Measurements from ENCODE around the gene DBNL.

The DBNL gene

DNA sequence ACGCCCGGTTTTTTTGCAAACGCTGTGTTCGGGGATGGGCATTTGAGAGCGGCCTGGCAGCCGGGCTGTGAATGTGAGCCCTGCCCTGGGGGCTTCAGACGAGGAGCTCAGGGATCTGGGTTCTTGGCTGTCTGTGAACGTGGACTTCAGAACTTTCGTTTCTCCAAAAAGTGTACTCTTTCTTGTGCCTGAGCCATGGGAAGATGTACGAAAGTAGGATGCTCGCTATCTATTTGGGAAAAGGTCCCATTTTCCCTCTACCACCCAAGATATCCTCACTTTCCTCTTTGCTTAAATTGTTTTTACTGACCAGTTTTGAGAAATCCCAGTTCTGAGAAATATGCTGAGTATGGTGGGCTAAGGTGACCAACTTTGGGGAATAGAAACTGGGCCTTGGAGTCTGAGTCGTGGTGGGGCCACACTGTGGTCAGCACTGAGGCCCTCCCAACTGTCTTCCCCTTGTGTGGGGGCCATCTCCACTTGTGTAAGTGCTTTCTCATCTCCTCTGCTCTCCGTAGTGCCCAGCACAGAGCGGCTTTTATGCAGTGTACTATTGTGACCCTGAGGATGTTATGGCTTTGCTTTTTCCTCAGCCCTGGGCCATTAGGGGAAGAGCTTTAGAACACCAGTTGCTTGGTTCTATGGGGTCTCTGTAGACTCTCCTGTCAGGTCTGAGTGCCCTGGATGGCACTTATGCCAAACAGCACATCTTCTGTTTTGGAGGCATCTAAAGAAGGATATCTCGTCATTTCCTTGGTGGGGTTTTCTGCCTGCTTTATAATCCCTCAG, 918 bp downstream of the DBNL start:
- H2AFZ ChIP-seq (ENCODE audit: low read depth, low read length, severe bottlenecking) = peak overlapping the region; percentile 32
- H3K27me3 ChIP-seq (ENCODE audit: low read length) = no peaks in the 10 kb centered on the region
- TF ChIP-seq EZH2phosphoT487 (conservative IDR thresholded peaks at IDR 0.05; ENCODE audit: low read length) = no peak
- TF ChIP-seq, protein P1, sequence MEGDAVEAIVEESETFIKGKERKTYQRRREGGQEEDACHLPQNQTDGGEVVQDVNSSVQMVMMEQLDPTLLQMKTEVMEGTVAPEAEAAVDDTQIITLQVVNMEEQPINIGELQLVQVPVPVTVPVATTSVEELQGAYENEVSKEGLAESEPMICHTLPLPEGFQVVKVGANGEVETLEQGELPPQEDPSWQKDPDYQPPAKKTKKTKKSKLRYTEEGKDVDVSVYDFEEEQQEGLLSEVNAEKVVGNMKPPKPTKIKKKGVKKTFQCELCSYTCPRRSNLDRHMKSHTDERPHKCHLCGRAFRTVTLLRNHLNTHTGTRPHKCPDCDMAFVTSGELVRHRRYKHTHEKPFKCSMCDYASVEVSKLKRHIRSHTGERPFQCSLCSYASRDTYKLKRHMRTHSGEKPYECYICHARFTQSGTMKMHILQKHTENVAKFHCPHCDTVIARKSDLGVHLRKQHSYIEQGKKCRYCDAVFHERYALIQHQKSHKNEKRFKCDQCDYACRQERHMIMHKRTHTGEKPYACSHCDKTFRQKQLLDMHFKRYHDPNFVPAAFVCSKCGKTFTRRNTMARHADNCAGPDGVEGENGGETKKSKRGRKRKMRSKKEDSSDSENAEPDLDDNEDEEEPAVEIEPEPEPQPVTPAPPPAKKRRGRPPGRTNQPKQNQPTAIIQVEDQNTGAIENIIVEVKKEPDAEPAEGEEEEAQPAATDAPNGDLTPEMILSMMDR (IDR thresholded peaks at IDR 0.05; ENCODE audit: insufficient read depth, low read length, poor library complexity, severe bottlenecking) = no peak
- peak overlapping the region; percentile 93 for H3K4me2 ChIP-seq (ENCODE audit: low read depth, low read length, poor library complexity, severe bottlenecking)
- H3K79me2 ChIP-seq (ENCODE audit: insufficient read depth, low read length) = peaks cover 56% of the 10 kb centered on the region
- H3F3A ChIP-seq (ENCODE audit: insufficient read depth) = peaks cover 35% of the 10 kb centered on the region
- H4K20me1 ChIP-seq (ENCODE audit: low read depth, low read length) = peaks cover 13% of the 10 kb centered on the region; the same call in 1 of the 2 replicates
- peak overlapping the region; percentile 97 for H3K9ac ChIP-seq (ENCODE audit: low read length)
- no peaks in the 10 kb centered on the region for H3K9me2 ChIP-seq (replicated peaks; ENCODE audit: insufficient read depth, low read length)
- 0 out of 2 replicates have a peak, but pooled peaks cover 4% of the 10 kb centered on the region for H3K36me3 ChIP-seq (ENCODE audit: low read length)
- H3K4me3 ChIP-seq (ENCODE audit: insufficient read depth, low read length, poor library complexity, severe bottlenecking) = peak overlapping the region; percentile 94
- H3K27ac ChIP-seq (ENCODE audit: low read depth, low read length) = peak overlapping the region; percentile 77
- no peaks in the 10 kb centered on the region for H3K9me3 ChIP-seq (ENCODE audit: insufficient read depth, low read length)

DNA sequence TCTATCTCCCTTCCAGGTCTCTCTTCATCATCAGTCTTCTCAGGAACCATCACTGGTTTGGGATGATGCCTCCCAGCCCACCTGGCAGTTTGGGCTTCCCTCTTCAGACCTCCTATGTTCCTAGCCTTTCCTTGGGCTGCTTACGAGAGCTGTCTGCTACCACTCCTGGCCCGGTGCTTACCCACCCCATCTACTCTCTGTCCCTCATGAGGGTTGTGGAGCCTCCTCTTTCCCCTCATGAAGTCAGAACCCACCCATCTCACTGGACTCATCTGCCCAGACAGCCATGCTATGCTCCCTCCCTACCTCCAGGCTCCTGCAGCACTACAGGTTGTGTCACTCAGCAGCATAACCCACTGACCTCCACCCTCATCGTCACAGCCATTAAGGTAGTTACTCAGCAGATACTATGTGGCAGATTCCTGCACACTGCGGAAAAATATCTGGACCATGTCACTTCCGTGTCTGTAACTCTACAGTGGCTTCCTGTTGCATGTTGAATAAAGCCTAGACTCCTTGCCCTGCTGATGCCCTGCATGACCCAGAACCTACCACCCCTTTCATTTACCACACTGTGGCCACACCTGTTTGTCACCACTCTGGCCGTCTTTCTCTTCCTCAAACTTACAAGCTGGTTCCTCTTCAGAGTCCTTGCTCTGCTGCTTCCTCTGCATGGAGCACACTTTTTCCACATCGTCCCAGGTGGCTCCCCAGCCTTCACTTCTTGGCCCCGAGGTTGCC, 2.0 kb downstream of the DBNL start:
- H3K9ac ChIP-seq (ENCODE audit: low read length) = peak overlapping the region; percentile 97
- peaks cover 63% of the 10 kb centered on the region for H3K79me2 ChIP-seq (ENCODE audit: insufficient read depth, low read length)

DNA sequence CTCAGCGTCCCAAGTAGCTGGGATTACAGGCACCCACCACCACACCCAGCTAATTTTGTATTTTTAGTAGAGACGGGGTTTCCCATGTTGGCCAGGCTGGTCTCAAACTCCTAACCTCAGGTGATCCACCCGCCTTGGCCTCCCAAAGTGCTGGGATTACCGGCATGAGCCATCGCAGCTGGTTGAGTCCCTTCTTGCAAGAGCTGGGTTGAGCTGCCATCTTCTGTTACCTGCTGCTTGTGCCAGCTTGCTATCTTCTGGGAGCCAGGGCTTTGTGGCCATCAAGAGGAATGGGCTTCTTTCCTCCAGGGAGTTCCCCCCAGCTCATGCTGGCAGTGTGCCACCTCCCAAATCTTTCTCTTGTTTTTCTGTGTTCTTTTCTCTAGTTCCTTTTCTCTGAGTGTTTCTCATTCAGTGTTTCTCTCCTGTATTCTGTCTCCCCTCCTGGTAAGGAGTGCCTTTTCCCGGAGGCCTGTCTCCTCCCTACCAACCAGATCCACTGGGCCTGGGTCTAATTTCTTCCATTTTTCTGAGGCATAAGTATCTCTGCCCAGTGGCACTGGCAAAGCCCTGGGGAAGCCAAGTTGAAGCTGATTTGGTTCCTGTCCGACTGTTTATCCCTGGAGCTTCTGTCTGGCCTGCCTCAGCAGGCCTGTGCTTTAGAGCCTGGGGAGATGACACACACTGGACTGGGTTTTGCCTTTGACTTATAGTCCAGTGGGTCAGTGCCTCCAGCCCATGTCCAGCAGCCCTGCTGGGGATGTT, 3.7 kb downstream of the DBNL start:
- peaks cover 69% of the 10 kb centered on the region for H3K79me2 ChIP-seq (ENCODE audit: insufficient read depth, low read length)

More for the DNA sequence above, 2.0 kb downstream of the DBNL start:
- peak overlapping the region; percentile 77 for H3K27ac ChIP-seq (ENCODE audit: low read depth, low read length)
- peak overlapping the region; percentile 94 for H3K4me3 ChIP-seq (ENCODE audit: insufficient read depth, low read length, poor library complexity, severe bottlenecking)
- H3K27me3 ChIP-seq (ENCODE audit: low read length) = no peaks in the 10 kb centered on the region
- 0 out of 2 replicates have a peak, but pooled peaks cover 4% of the 10 kb centered on the region for H3K36me3 ChIP-seq (ENCODE audit: low read length)
- peak overlapping the region; percentile 93 for H3K4me2 ChIP-seq (ENCODE audit: low read depth, low read length, poor library complexity, severe bottlenecking)
- H2AFZ ChIP-seq (ENCODE audit: low read depth, low read length, severe bottlenecking) = no peak overlapping the region
- H3K9me2 ChIP-seq (replicated peaks; ENCODE audit: insufficient read depth, low read length) = no peaks in the 10 kb centered on the region
- TF ChIP-seq EZH2phosphoT487 (conservative IDR thresholded peaks at IDR 0.05; ENCODE audit: low read length) = no peak
- TF ChIP-seq, protein P1 (IDR thresholded peaks at IDR 0.05; ENCODE audit: insufficient read depth, low read length, poor library complexity, severe bottlenecking) = no peak
- H3K9me3 ChIP-seq (ENCODE audit: insufficient read depth, low read length) = no peaks in the 10 kb centered on the region
- H4K20me1 ChIP-seq (ENCODE audit: low read depth, low read length) = peaks cover 17% of the 10 kb centered on the region; the same call in 1 of the 2 replicates
- peaks cover 35% of the 10 kb centered on the region for H3F3A ChIP-seq (ENCODE audit: insufficient read depth)

More for the DNA sequence above, 3.7 kb downstream of the DBNL start:
- Histone ChIP-seq H3K9me2 (replicated peaks; ENCODE audit: insufficient read depth, low read length) (no peaks in the 10 kb centered on the region), H3K36me3 (ENCODE audit: low read length) (peaks cover 10% of the 10 kb centered on the region; the same call in 1 of the 2 replicates), H3K4me2 (ENCODE audit: low read depth, low read length, poor library complexity, severe bottlenecking) (no peak overlapping the region), H4K20me1 (ENCODE audit: low read depth, low read length) (peaks cover 17% of the 10 kb centered on the region; the same call in 1 of the 2 replicates), H3K9ac (ENCODE audit: low read length) (no peak overlapping the region), H3K9me3 (ENCODE audit: insufficient read depth, low read length) (no peaks in the 10 kb centered on the region), H3K27me3 (ENCODE audit: low read length) (no peaks in the 10 kb centered on the region), H3K4me3 (ENCODE audit: insufficient read depth, low read length, poor library complexity, severe bottlenecking) (no peak overlapping the region), H3K27ac (ENCODE audit: low read depth, low read length) (no peak overlapping the region), H2AFZ (ENCODE audit: low read depth, low read length, severe bottlenecking) (no peak overlapping the region), H3F3A (ENCODE audit: insufficient read depth) (peaks cover 27% of the 10 kb centered on the region)
- no peak for TF ChIP-seq EZH2phosphoT487 (conservative IDR thresholded peaks at IDR 0.05; ENCODE audit: low read length)
- TF ChIP-seq, protein P1 (IDR thresholded peaks at IDR 0.05; ENCODE audit: insufficient read depth, low read length, poor library complexity, severe bottlenecking) = no peak

Data from SU-DHL-6 (cell line).